GM23338 (cell line): ENCODE data around the gene NELFB. TPM values are rescaled to one million over a fixed set of nuclear protein-coding genes. Genes with fewer than 3 reads are reported as not detected.

Experiments
- ATAC-seq: fragments of 200-7000 bp; cut with Tn5 transposase; 3 replicates; pipeline ENCODE4 v1.9.1; 2020
- DNase-seq: peaks from one replicate; pipeline ENCODE4 v3.0.0-alpha.2; 2015; ENCODE audit warnings: low spot score
- H2AFZ ChIP-seq: fragments of 200-600 bp; sonication (generic); 2 replicates; pipeline ENCODE4 v1.8.0; 2016; ENCODE audit warnings: antibody characterized with exemption, mild to moderate bottlenecking, moderate library complexity
- H3F3A ChIP-seq: fragments of 200-600 bp; sonication (generic); replicated peaks from 2 replicates; pipeline ENCODE4 v1.8.0; 2017; ENCODE audit warnings: antibody characterized with exemption, mixed run types, low read depth
- H3K27ac ChIP-seq: fragments of 200-600 bp; sonication (generic); 2 replicates; pipeline ENCODE4 v1.6.1; 2016; ENCODE audit warnings: low read depth
- H3K27me3 ChIP-seq: fragments of 200-600 bp; sonication (generic); 2 replicates; pipeline ENCODE4 v1.8.0; 2016; ENCODE audit warnings: mild to moderate bottlenecking, mixed run types, moderate library complexity; ENCODE audit not compliant: insufficient read depth
- H3K36me3 ChIP-seq: fragments of 200-600 bp; sonication (generic); 2 replicates; pipeline ENCODE4 v1.8.0; 2016; ENCODE audit warnings: mild to moderate bottlenecking; ENCODE audit not compliant: insufficient read depth
- H3K4me1 ChIP-seq: fragments of 200-600 bp; sonication (generic); 2 replicates; pipeline ENCODE4 v1.8.0; 2016; ENCODE audit warnings: mild to moderate bottlenecking, moderate library complexity; ENCODE audit not compliant: insufficient read depth
- H3K4me2 ChIP-seq: fragments of 200-600 bp; sonication (generic); 2 replicates; pipeline ENCODE4 v1.7.1; 2017; ENCODE audit warnings: mixed run types
- H3K4me3 ChIP-seq: fragments of 200-600 bp; sonication (generic); 2 replicates; pipeline ENCODE4 v1.6.1; 2016; ENCODE audit warnings: mixed run types
- H3K79me2 ChIP-seq: fragments of 200-600 bp; sonication (generic); replicated peaks from 2 replicates; pipeline ENCODE4 v1.8.0; 2017; ENCODE audit warnings: mild to moderate bottlenecking; ENCODE audit not compliant: insufficient read depth
- H3K9me2 ChIP-seq: fragments of 200-600 bp; sonication (generic); 2 replicates; pipeline ENCODE4 v1.8.0; 2017; ENCODE audit not compliant: insufficient read depth
- H4K20me1 ChIP-seq: fragments of 200-600 bp; sonication (generic); replicated peaks from 2 replicates; pipeline ENCODE4 v1.8.0; 2017; ENCODE audit warnings: mild to moderate bottlenecking; ENCODE audit not compliant: insufficient read depth
- H3K27ac Mint-ChIP-seq: 2 replicates; pipeline ENCODE4 v1.8.0; 2020; ENCODE audit warnings: inconsistent platforms, mild to moderate bottlenecking, moderate library complexity, mixed read lengths
- H3K27me3 Mint-ChIP-seq: 3 replicates; pipeline ENCODE4 v1.8.0; 2022; ENCODE audit warnings: low read depth, mild to moderate bottlenecking, moderate library complexity, mixed read lengths, inconsistent platforms; ENCODE audit not compliant: insufficient read depth, poor library complexity
- H3K36me3 Mint-ChIP-seq: 3 replicates; pipeline ENCODE4 v1.8.0; 2021; ENCODE audit warnings: low read depth, mild to moderate bottlenecking, inconsistent platforms, moderate library complexity, mixed read lengths
- H3K4me1 Mint-ChIP-seq: 3 replicates; pipeline ENCODE4 v1.8.0; 2020; ENCODE audit warnings: mild to moderate bottlenecking, inconsistent platforms, mixed read lengths
- H3K4me3 Mint-ChIP-seq: 3 replicates; pipeline ENCODE4 v1.8.0; 2021; ENCODE audit warnings: moderate library complexity, mild to moderate bottlenecking, inconsistent platforms, mixed read lengths
- H3K9me3 Mint-ChIP-seq: 3 replicates; pipeline ENCODE4 v1.8.0; 2020; ENCODE audit warnings: moderate library complexity, mild to moderate bottlenecking, inconsistent platforms, mixed read lengths
- EZH2 ChIP-seq: fragments of 200-600 bp; sonication (generic); IDR thresholded peaks from one replicate; pipeline ENCODE4 v1.8.0; 2017; ENCODE audit warnings: antibody characterized with exemption, mild to moderate bottlenecking, low read depth; ENCODE audit not compliant: unreplicated experiment
- JUNB ChIP-seq: IDR thresholded peaks from one replicate; pipeline ENCODE4 v1.6.1; 2016; ENCODE audit warnings: antibody characterized with exemption; ENCODE audit not compliant: unreplicated experiment
- NANOG ChIP-seq: IDR thresholded peaks from 2 replicates; pipeline ENCODE4 v1.6.1; 2016; ENCODE audit warnings: antibody characterized with exemption, borderline replicate concordance
- POLR2AphosphoS5 ChIP-seq: IDR thresholded peaks from 2 replicates; pipeline ENCODE4 v1.6.1; 2016; ENCODE audit warnings: antibody characterized with exemption, low read depth
- STAT1 ChIP-seq: IDR thresholded peaks from one replicate; pipeline ENCODE4 v1.6.1; 2016; ENCODE audit warnings: antibody characterized with exemption; ENCODE audit not compliant: unreplicated experiment
- polyA plus RNA-seq: library from polyadenylated mRNA; unstranded; fragments of >200 nt; fragmentation: Nextera tagmentation; extraction: Ambion mirVana; gene quantifications from 2 replicates; pipeline ENCODE4 v1.2.1, GENCODE V29; 2016
- total RNA-seq: library from RNA; depleted of rRNA; stranded (reverse); fragments of >200 nt; shearing (Covaris generic); gene quantifications from 2 replicates; pipeline ENCODE4 v1.2.3, GENCODE V29; 2014
- TF ChIP-seq, protein P1 (sequence below): IDR thresholded peaks from one replicate; pipeline ENCODE4 v1.6.1; 2018; ENCODE audit warnings: antibody characterized with exemption; ENCODE audit not compliant: unreplicated experiment
- TF ChIP-seq, protein P2 (sequence below): fragments of 250-450 bp; sonication (Bioruptor Pico); IDR thresholded peaks from 2 replicates; pipeline ENCODE4 v1.5.0; 2020; ENCODE audit warnings: mild to moderate bottlenecking, moderate library complexity
- TF ChIP-seq, protein P3 (sequence below): IDR thresholded peaks from 2 replicates; pipeline ENCODE4 v1.6.1; 2016; ENCODE audit warnings: antibody characterized with exemption
- TF ChIP-seq, protein P4 (sequence below), 2 experiments: fragments of 200-600 bp in 1 of 2; sonication (generic) in 1 of 2; conservative IDR thresholded peaks; 2 replicates each; pipeline versions ENCODE4 v1.5.1 to v1.6.1; 2016 to 2017; ENCODE audit warnings: antibody characterized with exemption in 2 of 2, low read depth in 2 of 2, mild to moderate bottlenecking in 2 of 2, moderate library complexity in 1 of 2

The NELFB gene
- total and polyA plus RNA-seq, 2 experiments from 2014 or later: 30.0 to 97.3 TPM

DNA sequence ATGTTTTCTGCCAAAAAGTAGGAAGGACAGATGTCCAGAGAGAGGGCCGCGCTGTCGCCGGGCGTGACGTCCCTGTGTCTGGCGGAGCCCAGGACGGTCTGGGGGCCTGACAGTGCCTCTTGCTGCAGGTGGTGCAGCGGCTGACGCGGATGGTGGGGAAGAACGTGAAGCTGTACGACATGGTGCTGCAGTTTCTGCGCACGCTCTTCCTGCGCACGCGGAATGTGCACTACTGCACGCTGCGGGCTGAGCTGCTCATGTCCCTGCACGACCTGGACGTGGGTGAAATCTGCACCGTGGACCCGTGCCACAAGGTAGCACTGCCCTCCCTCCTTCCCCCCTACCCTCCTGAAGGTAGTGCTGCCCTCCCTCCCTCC is 7.8 kb downstream of the NELFB start:
- peaks cover 12% of the 10 kb centered on the region for H3K36me3 ChIP-seq
- H3K27ac Mint-ChIP-seq: no peak overlapping the region

DNA sequence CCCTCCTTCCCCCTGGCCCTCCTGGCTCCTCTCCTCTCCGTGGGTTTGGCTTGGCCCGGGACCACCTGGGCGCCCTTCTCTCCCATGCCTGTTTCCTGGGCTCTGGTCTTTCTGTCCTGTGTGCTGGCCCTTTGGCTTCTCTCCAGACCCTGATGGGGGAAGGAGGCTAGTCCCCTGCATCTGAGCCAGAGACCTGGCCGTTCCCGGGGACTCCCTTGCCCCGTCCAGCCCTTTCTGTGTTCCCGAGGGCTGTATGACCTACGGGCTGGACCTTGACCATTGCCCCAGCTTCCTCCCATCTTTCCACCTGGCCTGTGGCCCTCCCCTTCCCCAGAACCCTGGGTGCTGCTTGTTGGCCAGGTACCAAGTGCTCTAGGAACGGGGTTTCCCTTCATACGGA is 8.4 kb downstream of the NELFB start:
- H3K4me3 ChIP-seq: no peak overlapping the region
- no peak for ATAC-seq
- Mint-ChIP-seq H3K36me3 (peaks cover 32% of the 10 kb centered on the region), H3K27me3 (peaks cover 13% of the 10 kb centered on the region), H3K9me3 (no peaks in the 10 kb centered on the region; the same call in 2 of the 3 replicates), H3K4me3 (no peak overlapping the region), H3K27ac (no peak overlapping the region), H3K4me1 (peaks cover 4% of the 10 kb centered on the region; the same call in 2 of the 3 replicates)
- H4K20me1 ChIP-seq: 0 out of 2 replicates have a peak, but pooled peaks cover 4% of the 10 kb centered on the region
- H3K4me1 ChIP-seq: no peaks in the 10 kb centered on the region
- no peak overlapping the region for H3K4me2 ChIP-seq
- H3K27me3 ChIP-seq: no peaks in the 10 kb centered on the region
- no peak for DNase-seq
- H3F3A ChIP-seq: 0 out of 2 replicates have a peak, but pooled peaks cover 11% of the 10 kb centered on the region
- no peak overlapping the region for H3K27ac ChIP-seq
- H3K36me3 ChIP-seq: peaks cover 13% of the 10 kb centered on the region
- no peaks in the 10 kb centered on the region for H3K79me2 ChIP-seq
- no peaks in the 10 kb centered on the region for H3K9me2 ChIP-seq
- H2AFZ ChIP-seq: no peak overlapping the region
- TF ChIP-seq POLR2AphosphoS5 (no peak), NANOG (no peak), JUNB (no peak), EZH2 (no peak)
- TF ChIP-seq, protein P1, sequence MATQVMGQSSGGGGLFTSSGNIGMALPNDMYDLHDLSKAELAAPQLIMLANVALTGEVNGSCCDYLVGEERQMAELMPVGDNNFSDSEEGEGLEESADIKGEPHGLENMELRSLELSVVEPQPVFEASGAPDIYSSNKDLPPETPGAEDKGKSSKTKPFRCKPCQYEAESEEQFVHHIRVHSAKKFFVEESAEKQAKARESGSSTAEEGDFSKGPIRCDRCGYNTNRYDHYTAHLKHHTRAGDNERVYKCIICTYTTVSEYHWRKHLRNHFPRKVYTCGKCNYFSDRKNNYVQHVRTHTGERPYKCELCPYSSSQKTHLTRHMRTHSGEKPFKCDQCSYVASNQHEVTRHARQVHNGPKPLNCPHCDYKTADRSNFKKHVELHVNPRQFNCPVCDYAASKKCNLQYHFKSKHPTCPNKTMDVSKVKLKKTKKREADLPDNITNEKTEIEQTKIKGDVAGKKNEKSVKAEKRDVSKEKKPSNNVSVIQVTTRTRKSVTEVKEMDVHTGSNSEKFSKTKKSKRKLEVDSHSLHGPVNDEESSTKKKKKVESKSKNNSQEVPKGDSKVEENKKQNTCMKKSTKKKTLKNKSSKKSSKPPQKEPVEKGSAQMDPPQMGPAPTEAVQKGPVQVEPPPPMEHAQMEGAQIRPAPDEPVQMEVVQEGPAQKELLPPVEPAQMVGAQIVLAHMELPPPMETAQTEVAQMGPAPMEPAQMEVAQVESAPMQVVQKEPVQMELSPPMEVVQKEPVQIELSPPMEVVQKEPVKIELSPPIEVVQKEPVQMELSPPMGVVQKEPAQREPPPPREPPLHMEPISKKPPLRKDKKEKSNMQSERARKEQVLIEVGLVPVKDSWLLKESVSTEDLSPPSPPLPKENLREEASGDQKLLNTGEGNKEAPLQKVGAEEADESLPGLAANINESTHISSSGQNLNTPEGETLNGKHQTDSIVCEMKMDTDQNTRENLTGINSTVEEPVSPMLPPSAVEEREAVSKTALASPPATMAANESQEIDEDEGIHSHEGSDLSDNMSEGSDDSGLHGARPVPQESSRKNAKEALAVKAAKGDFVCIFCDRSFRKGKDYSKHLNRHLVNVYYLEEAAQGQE: no peak
- TF ChIP-seq, protein P2, sequence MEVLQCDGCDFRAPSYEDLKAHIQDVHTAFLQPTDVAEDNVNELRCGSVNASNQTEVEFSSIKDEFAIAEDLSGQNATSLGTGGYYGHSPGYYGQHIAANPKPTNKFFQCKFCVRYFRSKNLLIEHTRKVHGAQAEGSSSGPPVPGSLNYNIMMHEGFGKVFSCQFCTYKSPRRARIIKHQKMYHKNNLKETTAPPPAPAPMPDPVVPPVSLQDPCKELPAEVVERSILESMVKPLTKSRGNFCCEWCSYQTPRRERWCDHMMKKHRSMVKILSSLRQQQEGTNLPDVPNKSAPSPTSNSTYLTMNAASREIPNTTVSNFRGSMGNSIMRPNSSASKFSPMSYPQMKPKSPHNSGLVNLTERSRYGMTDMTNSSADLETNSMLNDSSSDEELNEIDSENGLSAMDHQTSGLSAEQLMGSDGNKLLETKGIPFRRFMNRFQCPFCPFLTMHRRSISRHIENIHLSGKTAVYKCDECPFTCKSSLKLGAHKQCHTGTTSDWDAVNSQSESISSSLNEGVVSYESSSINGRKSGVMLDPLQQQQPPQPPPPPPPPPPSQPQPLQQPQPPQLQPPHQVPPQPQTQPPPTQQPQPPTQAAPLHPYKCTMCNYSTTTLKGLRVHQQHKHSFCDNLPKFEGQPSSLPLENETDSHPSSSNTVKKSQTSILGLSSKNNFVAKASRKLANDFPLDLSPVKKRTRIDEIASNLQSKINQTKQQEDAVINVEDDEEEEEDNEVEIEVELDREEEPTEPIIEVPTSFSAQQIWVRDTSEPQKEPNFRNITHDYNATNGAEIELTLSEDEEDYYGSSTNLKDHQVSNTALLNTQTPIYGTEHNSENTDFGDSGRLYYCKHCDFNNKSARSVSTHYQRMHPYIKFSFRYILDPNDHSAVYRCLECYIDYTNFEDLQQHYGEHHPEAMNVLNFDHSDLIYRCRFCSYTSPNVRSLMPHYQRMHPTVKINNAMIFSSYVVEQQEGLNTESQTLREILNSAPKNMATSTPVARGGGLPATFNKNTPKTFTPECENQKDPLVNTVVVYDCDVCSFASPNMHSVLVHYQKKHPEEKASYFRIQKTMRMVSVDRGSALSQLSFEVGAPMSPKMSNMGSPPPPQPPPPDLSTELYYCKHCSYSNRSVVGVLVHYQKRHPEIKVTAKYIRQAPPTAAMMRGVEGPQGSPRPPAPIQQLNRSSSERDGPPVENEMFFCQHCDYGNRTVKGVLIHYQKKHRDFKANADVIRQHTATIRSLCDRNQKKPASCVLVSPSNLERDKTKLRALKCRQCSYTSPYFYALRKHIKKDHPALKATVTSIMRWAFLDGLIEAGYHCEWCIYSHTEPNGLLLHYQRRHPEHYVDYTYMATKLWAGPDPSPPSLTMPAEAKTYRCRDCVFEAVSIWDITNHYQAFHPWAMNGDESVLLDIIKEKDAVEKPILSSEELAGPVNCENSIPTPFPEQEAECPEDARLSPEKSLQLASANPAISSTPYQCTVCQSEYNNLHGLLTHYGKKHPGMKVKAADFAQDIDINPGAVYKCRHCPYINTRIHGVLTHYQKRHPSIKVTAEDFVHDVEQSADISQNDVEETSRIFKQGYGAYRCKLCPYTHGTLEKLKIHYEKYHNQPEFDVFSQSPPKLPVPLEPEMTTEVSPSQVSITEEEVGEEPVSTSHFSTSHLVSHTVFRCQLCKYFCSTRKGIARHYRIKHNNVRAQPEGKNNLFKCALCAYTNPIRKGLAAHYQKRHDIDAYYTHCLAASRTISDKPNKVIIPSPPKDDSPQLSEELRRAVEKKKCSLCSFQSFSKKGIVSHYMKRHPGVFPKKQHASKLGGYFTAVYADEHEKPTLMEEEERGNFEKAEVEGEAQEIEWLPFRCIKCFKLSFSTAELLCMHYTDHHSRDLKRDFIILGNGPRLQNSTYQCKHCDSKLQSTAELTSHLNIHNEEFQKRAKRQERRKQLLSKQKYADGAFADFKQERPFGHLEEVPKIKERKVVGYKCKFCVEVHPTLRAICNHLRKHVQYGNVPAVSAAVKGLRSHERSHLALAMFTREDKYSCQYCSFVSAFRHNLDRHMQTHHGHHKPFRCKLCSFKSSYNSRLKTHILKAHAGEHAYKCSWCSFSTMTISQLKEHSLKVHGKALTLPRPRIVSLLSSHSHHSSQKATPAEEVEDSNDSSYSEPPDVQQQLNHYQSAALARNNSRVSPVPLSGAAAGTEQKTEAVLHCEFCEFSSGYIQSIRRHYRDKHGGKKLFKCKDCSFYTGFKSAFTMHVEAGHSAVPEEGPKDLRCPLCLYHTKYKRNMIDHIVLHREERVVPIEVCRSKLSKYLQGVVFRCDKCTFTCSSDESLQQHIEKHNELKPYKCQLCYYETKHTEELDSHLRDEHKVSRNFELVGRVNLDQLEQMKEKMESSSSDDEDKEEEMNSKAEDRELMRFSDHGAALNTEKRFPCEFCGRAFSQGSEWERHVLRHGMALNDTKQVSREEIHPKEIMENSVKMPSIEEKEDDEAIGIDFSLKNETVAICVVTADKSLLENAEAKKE (CRISPR knock-in tag): no peak
- TF ChIP-seq, protein P3, sequence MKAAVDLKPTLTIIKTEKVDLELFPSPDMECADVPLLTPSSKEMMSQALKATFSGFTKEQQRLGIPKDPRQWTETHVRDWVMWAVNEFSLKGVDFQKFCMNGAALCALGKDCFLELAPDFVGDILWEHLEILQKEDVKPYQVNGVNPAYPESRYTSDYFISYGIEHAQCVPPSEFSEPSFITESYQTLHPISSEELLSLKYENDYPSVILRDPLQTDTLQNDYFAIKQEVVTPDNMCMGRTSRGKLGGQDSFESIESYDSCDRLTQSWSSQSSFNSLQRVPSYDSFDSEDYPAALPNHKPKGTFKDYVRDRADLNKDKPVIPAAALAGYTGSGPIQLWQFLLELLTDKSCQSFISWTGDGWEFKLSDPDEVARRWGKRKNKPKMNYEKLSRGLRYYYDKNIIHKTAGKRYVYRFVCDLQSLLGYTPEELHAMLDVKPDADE: no peak
- TF ChIP-seq, protein P4, sequence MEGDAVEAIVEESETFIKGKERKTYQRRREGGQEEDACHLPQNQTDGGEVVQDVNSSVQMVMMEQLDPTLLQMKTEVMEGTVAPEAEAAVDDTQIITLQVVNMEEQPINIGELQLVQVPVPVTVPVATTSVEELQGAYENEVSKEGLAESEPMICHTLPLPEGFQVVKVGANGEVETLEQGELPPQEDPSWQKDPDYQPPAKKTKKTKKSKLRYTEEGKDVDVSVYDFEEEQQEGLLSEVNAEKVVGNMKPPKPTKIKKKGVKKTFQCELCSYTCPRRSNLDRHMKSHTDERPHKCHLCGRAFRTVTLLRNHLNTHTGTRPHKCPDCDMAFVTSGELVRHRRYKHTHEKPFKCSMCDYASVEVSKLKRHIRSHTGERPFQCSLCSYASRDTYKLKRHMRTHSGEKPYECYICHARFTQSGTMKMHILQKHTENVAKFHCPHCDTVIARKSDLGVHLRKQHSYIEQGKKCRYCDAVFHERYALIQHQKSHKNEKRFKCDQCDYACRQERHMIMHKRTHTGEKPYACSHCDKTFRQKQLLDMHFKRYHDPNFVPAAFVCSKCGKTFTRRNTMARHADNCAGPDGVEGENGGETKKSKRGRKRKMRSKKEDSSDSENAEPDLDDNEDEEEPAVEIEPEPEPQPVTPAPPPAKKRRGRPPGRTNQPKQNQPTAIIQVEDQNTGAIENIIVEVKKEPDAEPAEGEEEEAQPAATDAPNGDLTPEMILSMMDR (conservative IDR thresholded peaks at IDR 0.05; ENCODE audit: low read depth in 2 of 2): no peak

More for the DNA sequence above, 7.8 kb downstream of the NELFB start:
- Mint-ChIP-seq H3K36me3 (peaks cover 32% of the 10 kb centered on the region), H3K4me3 (no peak overlapping the region), H3K9me3 (no peaks in the 10 kb centered on the region; the same call in 2 of the 3 replicates), H3K4me1 (peaks cover 4% of the 10 kb centered on the region; the same call in 2 of the 3 replicates), H3K27me3 (peaks cover 9% of the 10 kb centered on the region)
- Histone ChIP-seq H3K4me1 (no peaks in the 10 kb centered on the region), H4K20me1 (0 out of 2 replicates have a peak, but pooled peaks cover 2% of the 10 kb centered on the region), H3K4me2 (no peak overlapping the region), H2AFZ (no peak overlapping the region), H3K27ac (no peak overlapping the region), H3K79me2 (0 out of 2 replicates have a peak, but pooled peaks cover 4% of the 10 kb centered on the region), H3K4me3 (no peak overlapping the region), H3K27me3 (no peaks in the 10 kb centered on the region), H3F3A (0 out of 2 replicates have a peak, but pooled peaks cover 11% of the 10 kb centered on the region), H3K9me2 (no peaks in the 10 kb centered on the region)
- no peak for DNase-seq
- TF ChIP-seq NANOG (no peak), STAT1 (no peak)
- ATAC-seq: no peak
